K562 (cell line): ENCODE data around the gene ESPN. TPM values are rescaled to one million over a fixed set of nuclear protein-coding genes. Genes with fewer than 3 reads are reported as not detected.

Experiments
- CHD1 ChIP-seq: fragments of 200-600 bp; sonication (generic); IDR thresholded peaks from one replicate; pipeline ENCODE4 v1.6.1; 2012; ENCODE audit warnings: mild to moderate bottlenecking, moderate library complexity, low read length, inconsistent platforms
- FOXJ2 ChIP-seq: fragments of 200-800 bp; sonication (Bioruptor generic); IDR thresholded peaks from 2 replicates; pipeline ENCODE4 v1.6.1; 2016; ENCODE audit warnings: missing genetic modification characterization, missing compliant biosample characterization
- MBD1 ChIP-seq: fragments of 250-450 bp; sonication (Bioruptor Pico); IDR thresholded peaks from 2 replicates; pipeline ENCODE4 v1.8.0; 2022; ENCODE audit warnings: inconsistent platforms
- POLR2AphosphoS5 ChIP-seq: IDR thresholded peaks from 2 replicates; pipeline ENCODE4 v1.6.1; 2011; ENCODE audit warnings: mild to moderate bottlenecking, low read depth, low read length, moderate library complexity; ENCODE audit not compliant: control insufficient read depth, insufficient read depth
- PREB ChIP-seq: sonication (generic); formaldehyde crosslinking; IDR thresholded peaks from 2 replicates; pipeline ENCODE4 v1.8.1; 2023; ENCODE audit warnings: mild to moderate bottlenecking, missing genetic modification reagents
- PRMT5 ChIP-seq: sonication (generic); formaldehyde crosslinking; IDR thresholded peaks from 2 replicates; pipeline ENCODE4 v1.5.0; 2020; ENCODE audit warnings: missing genetic modification reagents
- TSHZ1 ChIP-seq: fragments of 250-450 bp; sonication (Bioruptor Pico); IDR thresholded peaks from 2 replicates; pipeline ENCODE4 v1.4.0; 2020; ENCODE audit warnings: mild to moderate bottlenecking, moderate library complexity
- ZNF431 ChIP-seq: sonication (generic); formaldehyde crosslinking; IDR thresholded peaks from 2 replicates; pipeline ENCODE4 v1.8.0; 2022; ENCODE audit warnings: mild to moderate bottlenecking, missing genetic modification reagents
- polyA plus RNA-seq, 8 experiments: library from polyadenylated mRNA; depleted of rRNA in 4 of 8; stranded (reverse) in 5 of 8; unstranded in 3 of 8; fragments of >200 nt; fragmentation: Nextera tagmentation in 2 of 8; fragmentation: Illumina TruSeq in 1 of 8; extraction: Ambion mirVana in 2 of 8; extraction: Trizol in 1 of 8; gene quantifications; 2 replicates each; pipeline versions ENCODE4 v1.2.1 to v1.2.3, GENCODE V29; 2011 to 2014; ENCODE audit warnings: inconsistent platforms in 1 of 8, missing spikeins in 1 of 8
- total RNA-seq, 7 experiments: library from RNA; depleted of rRNA in 6 of 7; stranded (reverse); fragments of >200 nt in 6 of 7; fragmentation: Illumina TruSeq in 2 of 7; extraction: Trizol in 2 of 7; gene quantifications; 2 replicates each; pipeline versions ENCODE4 v1.2.1 to v1.2.3, GENCODE V29; 2011 to 2021; ENCODE audit warnings: low replicate concordance in 1 of 7

Gene ESPN
- total and polyA plus RNA-seq, 9 of the 15 experiments (the other 6 are each of a cell fraction or from before 2014, with no cell fraction given), result 0.07 to 1.2 (median 0.45) TPM; not detected in 3

GRCh38 chr1:6465461-6466005 lies 41.0 kb downstream of the ESPN start (continued):
- TF ChIP-seq TSHZ1 (no peak), CHD1 (no peak), PRMT5 (CRISPR knock-in tag) (no peak), ZNF431 (CRISPR knock-in tag) (no peak), POLR2AphosphoS5 (no peak), MBD1 (CRISPR knock-in tag) (no peak), FOXJ2 (tag) (no peak), PREB (CRISPR knock-in tag) (no peak)
